Brain pericyte (primary cell): ENCODE measurements around the gene ASCC1.
"Not testable (repeated sequence)": the region's sequence is repeated elsewhere in the genome, so short reads cannot be mapped to it uniquely, and the experiment has no call there.

Source experiments
- DNase-seq: peaks from one replicate; pipeline ENCODE4 v3.0.0-alpha.2; 2012; ENCODE audit warnings: low read depth, low spot score

Gene ASCC1

DNA sequence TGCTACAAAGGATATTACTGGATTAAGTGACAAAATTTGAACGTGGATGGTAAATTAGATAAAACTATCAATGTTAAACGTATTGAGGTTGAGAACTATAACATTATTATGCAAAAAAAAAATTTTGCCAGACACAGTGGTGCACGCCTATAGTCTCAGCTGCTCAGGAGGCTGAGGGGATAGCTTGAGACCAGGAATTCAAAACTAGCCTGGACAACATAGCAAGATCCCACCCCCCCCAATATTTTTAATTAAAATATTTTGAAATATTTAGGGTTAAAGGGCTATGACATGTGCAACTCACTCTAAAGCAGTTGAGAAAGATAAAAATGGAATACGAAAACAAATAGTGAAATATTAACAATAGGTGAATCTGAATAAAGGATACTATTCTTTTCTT lies 45.3 kb downstream of the ASCC1 start:
- DNase-seq, result no peak

DNA sequence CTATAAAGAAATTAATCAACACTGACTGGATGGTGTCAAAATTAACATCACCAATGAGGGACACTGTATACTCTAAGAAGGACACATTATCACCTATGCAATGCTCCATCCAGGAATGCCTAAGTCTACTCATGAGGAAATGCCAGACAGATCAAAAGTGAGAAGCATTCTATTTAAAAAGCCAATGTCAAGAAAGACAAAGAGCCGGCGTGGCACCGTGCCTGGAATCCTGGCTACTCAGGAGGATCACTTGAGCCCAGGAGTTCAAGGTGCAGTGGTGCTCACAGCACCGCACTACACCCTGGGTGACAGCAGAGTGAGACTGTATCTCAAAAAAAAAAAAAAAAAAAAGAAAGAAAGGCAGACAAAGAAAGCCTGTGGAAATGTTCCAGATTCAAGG lies 45.8 kb downstream of the ASCC1 start:
- no peak for DNase-seq

DNA sequence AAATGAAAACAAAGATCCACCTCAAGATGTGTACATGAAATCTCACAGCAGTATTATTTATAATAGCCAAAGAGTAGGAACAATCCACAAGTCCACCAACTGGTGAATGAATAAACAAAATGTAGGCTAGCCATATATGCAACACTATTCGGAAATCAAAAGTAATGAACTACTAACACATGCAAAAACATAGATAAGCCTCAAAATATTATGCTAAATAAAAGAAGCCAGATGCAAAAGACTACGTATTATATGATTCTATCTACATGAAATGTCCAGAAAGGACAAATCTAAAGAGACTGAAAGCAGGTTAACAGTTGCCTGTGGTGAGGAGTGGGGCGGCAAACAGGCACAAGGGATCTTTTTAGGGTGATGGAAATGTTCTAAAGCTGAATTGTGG lies 49.0 kb downstream of the ASCC1 start:
- DNase-seq, result no peak

DNA sequence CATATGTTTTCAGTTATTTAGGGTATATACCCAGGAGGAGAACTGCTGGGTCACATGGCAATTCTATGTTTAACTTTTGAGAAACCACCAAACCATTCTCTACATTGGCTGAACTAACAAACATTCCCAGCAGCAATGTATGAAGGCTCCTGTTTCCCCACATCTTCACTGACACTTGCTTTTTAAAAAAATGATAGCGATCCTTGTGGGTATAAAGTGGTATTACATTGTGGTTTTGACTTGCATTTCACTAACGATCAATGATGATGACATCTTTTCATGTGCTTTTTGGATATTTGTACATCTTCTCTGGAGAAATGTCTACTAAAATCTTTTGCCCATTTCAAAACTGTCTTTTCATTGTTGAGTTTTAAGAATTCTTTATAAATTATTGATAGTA lies 51.5 kb downstream of the ASCC1 start:
- no peak for DNase-seq

DNA sequence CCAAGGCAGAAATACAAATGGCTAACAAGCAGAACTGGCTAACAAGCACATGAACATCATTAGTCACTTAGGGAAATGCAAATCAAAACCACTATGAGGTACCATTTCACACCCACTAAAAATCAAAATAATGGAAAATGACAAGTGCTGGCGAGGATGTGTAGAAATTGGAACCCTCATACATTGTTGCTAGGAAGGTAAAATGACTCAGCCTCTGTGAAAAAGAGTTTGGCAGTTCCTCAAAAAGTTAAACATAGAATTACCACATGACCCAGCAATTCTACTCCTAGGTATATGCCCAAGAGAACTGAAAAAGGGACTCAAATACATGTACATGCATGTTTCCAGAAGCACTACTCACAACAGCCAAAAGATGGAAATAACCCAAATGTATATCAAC lies 53.1 kb downstream of the ASCC1 start:
- no peak for DNase-seq

DNA sequence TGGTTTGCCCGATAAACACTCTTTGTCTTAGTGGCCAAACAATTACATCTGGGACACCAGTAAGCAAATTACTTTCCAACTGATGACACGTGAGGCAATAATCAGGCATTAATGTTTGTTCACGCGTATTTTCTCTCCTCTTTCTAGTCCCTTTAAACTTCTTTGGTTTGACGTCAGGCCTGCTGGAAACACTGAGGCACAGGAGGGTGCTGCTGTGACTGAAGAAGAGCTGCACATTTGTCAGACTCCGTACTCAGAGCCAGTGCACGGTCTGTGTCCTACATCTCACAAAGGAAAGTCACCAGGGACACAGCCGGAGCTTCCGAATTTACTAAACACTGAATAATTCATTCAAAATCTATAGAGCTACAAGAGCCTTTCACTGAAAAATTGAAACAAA lies 57.9 kb downstream of the ASCC1 start:
- no peak for DNase-seq

DNA sequence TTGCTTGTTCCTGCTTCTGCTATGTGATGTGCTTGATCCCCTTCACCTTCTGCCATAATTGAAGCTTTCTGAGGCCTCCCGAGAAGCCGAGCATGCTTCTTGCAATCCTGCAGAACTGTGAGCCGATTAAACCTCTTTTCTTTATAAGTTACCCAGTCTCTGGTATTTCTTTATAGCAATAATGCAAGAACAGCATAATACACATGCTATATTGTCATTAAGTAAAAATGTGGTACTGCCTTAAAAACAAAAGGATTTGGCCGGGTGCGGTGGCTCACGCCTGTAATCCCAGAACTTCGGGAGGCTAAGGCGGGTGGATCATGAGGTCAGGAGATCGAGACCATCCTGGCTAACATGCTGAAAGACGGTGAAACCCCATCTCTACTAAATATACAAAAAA lies 59.9 kb downstream of the ASCC1 start:
- no peak for DNase-seq

DNA sequence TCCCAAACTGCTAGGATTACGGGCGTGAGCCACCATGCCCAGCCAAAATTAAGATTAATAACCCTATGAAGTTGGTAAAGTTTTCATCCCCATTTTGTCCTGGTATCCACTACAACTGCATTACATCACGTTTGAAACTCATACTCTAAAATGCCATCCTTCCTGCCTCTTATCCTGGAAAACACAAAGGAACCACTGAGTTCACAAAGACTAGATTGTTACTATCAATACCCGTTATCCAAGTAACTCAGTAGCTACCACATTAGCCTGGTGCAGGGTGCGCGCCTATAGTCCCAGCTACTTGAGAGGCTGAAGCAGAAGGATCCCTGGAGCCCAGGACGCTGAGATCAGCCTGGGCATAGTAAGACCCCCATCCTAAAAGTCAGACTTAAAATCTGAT lies 63.8 kb downstream of the ASCC1 start:
- no peak for DNase-seq

DNA sequence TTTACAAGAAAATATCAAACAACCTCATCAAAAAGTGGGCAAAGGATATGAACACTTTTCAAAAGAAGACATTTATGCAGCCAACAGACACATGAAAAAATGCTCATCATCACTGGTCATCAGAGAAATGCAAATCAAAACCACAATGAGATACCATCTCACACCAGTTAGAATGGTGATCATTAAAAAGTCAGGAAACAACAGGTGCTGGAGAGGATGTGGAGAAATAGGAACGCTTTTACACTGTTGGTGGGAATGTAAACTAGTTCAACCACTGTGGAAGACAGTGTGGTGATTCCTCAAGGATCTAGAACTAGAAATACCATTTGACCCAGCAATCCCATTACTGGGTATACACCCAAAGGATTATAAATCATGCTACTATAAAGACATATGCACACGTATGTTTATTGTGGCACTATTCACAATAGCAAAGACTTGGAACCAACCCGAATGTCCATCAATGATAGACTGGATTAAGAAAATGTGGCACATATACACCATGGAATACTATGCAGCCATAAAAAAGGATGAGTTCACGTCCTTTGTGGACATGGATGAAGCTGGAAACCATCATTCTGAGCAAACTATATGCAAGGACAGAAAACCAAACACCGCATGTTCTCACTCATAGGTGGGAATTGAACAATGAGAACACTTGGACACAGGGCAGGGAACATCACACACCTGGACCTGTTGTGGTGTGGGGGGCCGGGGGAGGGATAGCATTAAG lies 65.2 kb downstream of the ASCC1 start:
- not testable (repeated sequence) for DNase-seq

DNA sequence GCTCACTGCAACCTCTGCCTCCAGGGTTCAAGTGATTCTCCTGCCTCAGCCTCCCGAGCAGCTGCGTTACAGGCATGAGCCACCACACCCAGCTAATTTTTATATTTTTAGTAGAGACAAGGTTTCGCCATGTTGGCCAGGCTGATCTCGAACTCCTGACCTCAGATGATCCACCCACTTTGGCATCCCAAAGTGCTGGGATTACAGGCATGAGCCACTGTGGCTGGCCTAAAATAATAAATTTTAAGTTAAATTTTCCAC lies 68.8 kb downstream of the ASCC1 start:
- DNase-seq, result not testable (repeated sequence)

DNA sequence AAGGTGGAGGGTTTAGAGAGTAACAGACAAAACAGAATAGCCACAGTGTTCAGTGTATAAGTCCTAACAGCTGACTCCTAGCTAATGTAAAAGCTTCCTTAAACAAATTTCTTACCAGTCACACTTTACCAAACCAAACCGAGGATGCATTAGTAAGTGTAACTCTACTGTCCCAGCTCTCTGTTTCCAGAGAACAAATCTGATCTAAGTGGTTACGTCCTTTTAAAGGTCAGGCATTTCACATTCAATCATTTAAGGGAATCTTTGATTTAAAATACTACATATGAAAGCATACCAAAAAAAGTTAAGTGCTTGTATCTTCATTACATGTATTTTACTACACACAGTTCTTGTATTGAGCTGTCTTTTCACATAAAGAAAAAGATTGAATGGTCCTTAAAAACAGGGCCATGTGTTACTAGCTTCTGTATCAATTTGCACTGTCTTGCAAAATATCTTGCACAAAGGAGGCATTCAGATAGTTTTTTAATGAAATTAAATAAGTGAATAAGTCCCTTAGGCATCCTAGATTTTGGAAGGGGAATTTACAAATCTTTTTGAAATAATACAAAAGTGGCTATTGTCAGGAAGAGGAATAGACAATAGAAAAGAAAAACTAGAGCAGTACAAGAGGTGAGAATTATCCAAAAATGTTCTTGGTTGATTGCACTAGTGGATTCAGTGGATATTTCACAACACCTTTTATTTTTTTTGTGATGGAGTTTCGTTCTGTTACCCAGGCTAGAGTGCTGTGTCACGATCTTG lies 69.3 kb downstream of the ASCC1 start:
- no peak for DNase-seq

DNA sequence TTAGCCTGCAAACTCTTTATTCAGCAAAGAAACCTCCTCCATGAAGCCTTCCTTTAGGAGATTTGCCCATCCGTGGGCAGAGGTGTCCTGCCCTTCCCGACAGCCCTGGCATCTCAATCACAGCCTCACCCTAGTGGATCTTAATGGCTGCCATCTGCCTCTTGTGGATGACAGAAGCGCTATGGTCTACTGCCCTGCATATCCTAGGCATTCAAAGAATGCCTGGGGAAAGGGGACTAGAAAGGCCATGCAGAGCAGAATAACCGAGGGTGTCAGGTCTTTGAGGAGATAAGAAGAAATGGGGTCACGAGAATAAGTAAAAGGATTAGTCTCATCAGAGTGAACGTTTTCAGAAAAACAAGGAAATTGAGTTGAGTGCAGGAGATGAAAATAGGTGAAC lies 70.0 kb downstream of the ASCC1 start:
- DNase-seq, result no peak

DNA sequence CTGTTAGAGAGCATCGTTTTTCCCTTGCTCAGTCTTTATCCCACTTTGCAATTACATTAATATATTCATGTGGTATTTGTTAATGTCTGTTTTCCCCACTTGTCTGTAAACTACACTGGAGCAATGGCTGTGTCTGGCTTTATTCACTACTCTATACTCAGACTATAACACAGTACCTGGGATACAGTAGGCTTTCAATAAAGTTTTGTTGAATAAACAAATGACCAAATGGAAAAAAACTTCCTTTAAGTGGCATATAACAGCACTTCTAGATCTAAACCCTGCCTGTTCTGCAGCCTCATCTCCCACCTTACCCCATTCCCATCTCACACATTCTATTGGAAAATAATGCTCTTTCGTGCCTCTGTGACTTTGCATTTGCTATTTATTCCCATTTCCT lies 70.4 kb downstream of the ASCC1 start:
- no peak for DNase-seq

DNA sequence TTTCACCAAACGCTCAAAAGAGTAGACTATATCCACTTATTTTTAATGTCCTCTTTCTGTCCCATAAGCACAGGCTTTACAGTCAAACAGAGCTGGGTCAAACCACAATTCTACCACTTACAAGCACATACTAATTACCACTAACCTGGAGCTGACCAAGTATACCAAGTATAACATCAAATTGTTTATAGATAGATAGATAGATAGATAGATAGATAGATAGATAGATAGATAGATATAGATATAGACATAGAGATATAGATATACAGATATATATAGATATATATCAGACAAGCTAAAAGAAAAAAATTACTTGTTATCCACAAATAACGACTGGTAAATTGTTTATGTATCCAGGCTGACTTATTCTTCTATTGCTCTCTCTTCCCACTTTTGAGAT lies 75.2 kb downstream of the ASCC1 start:
- DNase-seq, result no peak

DNA sequence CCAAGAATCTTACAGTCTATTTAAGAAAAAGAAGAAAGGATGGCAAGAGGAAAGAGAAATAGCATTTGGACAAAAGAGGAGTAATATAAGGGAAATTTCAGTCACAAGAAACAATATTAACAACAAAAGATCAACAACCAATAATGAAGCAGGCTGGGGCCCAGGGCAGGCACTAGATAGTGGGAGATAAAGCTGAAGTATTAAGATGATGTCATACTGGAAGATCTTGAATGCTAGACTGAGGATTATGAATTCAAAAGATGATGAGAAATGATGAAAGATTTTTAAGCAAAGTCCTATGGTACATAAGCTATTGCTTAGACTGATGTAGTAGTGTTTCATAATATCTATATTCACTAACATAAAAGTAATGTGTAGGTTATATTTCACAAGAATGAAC lies 75.9 kb downstream of the ASCC1 start:
- no peak for DNase-seq

DNA sequence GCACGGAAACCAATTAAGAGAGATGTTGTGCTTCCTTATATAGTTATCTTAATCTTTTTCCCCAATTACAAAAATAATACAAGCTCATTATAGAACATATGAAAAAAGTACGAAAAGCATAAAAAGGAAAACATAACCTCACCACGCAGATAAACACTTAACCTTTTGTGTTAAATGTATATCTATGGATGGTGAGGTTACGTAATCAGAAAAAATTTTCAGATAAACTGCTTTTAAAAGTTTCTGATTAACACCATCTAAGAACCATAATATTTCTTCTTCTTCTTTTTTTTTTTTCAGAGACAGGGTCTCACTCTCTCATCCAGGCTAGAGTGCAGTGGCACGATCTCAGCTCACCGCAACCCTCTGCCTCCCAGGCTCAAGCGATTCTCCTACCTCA lies 78.5 kb downstream of the ASCC1 start:
- no peak for DNase-seq

DNA sequence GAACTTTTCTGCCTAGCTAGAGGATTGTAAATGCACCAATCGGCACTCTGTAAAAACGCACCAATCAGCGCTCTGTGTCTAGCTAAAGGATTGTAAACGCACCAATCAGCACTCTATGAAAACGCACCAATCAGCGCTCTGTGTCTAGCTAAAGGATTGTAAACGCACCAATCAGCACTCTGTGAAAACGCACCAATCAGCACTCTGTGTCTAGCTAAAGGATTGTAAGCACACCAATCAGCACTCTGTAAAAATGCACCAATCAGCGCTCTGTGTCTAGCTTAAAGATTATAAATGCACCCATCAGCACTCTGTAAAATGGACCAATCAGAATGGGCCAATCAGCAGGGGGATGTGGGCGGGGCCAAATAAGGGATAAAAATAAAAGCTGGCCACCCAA lies 79.9 kb downstream of the ASCC1 start:
- DNase-seq, result not testable (repeated sequence)

DNA sequence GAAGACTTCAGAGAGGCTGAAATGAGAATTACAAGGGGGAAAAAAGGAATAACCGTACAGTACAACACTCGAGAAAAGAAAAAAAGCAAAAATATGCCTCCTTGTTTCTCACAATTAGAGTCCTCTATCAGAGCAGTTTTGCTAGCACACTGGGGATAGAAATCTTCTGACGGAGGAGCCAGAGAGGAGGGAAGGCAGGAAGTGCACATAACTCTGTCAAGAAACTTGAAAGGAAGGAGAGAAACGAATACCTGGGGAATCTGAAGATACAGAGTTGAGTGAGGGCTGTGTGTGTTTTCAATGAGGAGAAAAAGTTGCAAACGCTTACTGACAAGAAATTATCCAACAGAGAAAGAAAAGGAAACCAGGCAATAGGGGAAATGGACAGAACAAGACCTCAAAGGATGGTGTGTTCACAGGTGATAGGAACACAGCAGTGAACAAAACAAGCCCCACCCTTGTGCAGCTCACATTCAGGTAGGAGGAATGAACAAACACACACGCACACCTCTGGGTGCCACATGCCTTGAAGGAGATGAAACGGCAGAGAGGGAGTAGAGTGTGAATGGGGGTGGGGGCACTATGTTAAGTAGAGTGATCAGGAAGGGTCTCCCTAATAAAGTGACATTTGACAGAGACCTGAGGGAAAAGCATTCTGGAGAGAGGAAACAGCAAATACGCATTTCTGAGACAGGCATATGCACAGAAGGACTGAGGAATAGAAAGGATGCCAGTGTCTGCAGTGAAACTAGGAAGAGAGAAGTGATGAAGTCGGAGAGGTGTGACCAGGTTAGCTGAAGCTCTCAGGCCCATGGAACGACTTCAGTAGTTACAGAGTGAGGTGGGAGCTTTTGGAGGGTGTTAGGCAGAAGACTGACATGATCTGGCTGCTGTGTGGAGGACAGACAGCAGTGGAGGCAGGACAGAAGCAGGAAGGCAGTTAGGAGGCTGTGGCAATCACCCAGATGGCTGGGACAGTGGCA lies 81.0 kb downstream of the ASCC1 start:
- no peak for DNase-seq

DNA sequence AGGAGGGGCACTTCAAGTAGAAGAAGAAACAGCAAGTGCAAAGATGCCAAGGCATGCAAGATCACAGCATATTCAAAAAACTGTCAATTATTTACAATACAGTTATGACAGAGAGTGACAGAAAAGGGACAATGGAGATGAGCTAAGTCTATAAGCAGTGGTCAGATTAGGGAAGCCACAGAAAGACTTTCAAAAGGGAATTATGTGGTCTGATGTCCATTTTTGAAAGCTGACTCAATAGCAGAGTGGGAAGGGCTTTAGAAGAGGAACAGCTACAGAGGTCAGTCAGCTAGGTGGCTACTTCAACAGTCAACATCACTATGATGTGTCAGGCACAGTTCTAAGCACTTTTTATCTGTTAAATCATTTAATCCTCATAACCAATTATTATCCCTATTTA lies 82.6 kb downstream of the ASCC1 start:
- DNase-seq, result no peak

DNA sequence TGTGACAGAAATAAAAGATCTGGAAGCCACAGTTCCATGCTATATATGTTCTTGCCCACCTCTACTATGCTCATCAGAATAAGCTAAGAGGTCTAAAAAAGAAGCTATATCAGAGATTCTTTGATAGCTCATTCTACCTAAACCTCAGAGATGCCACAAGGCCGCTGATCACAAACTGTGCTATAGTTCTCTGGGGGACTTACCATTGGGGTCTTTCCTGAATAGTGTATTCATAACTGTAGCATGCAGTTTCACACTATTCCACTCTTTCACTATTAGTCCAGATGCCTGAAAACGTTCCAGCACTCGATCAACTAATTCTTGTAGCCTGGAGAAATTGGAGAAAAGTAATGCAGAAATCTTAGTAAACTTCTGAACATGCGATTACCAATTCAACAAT lies 83.2 kb downstream of the ASCC1 start:
- no peak for DNase-seq

DNA sequence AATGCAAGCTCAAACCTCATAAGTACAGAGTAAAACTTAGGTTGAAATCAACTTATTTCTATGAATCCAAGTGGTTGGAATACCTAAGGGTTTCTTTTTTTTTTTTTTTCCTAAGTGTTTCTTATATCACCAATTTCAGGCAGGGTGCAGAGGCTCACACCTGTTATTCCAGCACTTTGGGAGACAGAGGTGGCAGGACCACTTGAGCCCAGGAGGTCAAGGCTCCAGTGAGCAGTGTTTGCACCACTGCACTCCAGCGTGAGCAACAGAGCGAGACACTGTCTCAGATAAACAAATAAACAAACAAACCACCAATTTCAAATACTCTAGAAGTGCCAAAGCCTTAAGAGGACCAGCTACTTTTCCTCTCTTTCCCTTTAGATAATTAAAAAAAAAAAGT lies 88.5 kb downstream of the ASCC1 start:
- no peak for DNase-seq

DNA sequence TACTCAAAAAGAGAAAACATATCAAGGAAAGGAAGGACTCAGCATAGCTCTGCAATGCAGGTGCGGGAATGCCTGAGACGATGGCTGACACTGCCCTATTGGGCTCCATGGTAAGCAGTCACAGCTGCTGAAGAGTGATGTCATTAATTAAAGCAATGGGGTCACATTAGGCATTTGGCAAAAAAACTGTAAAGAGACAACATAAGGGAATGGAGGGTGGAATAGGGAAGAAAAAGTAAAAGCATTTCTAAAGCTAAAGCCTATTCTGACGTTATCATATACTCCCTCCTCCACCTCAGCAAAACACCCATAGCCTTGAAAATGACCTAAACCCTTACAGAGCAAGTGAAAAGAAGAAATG lies 89.2 kb downstream of the ASCC1 start:
- no peak for DNase-seq
